Left ventricle myocardium superior (tissue), 1 donor: ENCODE results near the gene RSF1. TPM values are rescaled to one million over a fixed set of nuclear protein-coding genes. Genes with fewer than 3 reads are reported as not detected.
A peak's percentile ranks its signal among the peaks of the same experiment; 100 is the strongest.

Experiments
- ATAC-seq: fragments of 200-7000 bp; cut with Tn5 transposase; one replicate; pipeline ENCODE4 v1.9.1; 2020; ENCODE audit warnings: mild to moderate bottlenecking, moderate library complexity
- DNase-seq: peaks from one replicate; pipeline ENCODE4 v3.0.0-alpha.2; 2020
- intact Hi-C: fragments of 100-400 bp; cut with micrococcal nuclease; formaldehyde crosslinking; loops from one replicate; pipeline ENCODE4 v1.11.0; 2022
- total RNA-seq: library from RNA; stranded (reverse); fragmentation: NEBNext Ultra II Directional; extraction: Animal tissue kit (Norgen Biotek cat#: 25700); gene quantifications from one replicate; pipeline ENCODE4 v1.2.1, GENCODE V29; 2021
- donor health status: DM: no; HTN: yes; CAD: no; lungs with severe emphysema.

RSF1 gene
- total RNA-seq, 1 donor from 2014 or later, result 42.7 TPM

GRCh38 chr11:77814848-77815247 is 5.7 kb downstream of the RSF1 start:
- intact Hi-C loops, result no loop called here
- ATAC-seq (no peak), DNase-seq (no peak)

- DNase-seq, result no peak
- ATAC-seq, result no peak
- intact Hi-C loops, result no loop called here
Measured at GRCh38 chr11:77813256-77813655, 7.3 kb downstream of the RSF1 start.

- DNase-seq (no peak), ATAC-seq (no peak)
- intact Hi-C loops, result no loop called here
Measured at GRCh38 chr11:77806993-77807392, 13.5 kb downstream of the RSF1 start.

- intact Hi-C loops, result no loop called here
- DNase-seq (no peak), ATAC-seq (no peak)
Measured at GRCh38 chr11:77806415-77806814, 14.1 kb downstream of the RSF1 start.

GRCh38 chr11:77801477-77801876 is 19.0 kb downstream of the RSF1 start:
- intact Hi-C loops, result no loop called here
- no peak for DNase-seq
- ATAC-seq, result no peak

- intact Hi-C loops, result no loop called here
- DNase-seq (no peak), ATAC-seq (peak; percentile 41)
Measured at GRCh38 chr11:77800449-77800848, 20.1 kb downstream of the RSF1 start.

- intact Hi-C loops, result no loop called here
- peak; percentile 58 for ATAC-seq
Measured at GRCh38 chr11:77799338-77799737, 21.2 kb downstream of the RSF1 start.

GRCh38 chr11:77793972-77794371 is 26.6 kb downstream of the RSF1 start:
- intact Hi-C loops, result no loop called here
- DNase-seq (no peak), ATAC-seq (no peak)

More at GRCh38 chr11:77799338-77799737, 21.2 kb downstream of the RSF1 start:
- DNase-seq, result no peak

GRCh38 chr11:77791301-77791700 is 29.2 kb downstream of the RSF1 start:
- DNase-seq (no peak), ATAC-seq (no peak)
- intact Hi-C loops, result no loop called here

- DNase-seq (no peak), ATAC-seq (no peak)
- intact Hi-C loops, result no loop called here
Measured at GRCh38 chr11:77789731-77790476, 30.6 kb downstream of the RSF1 start.

- ATAC-seq, result peak; percentile 24
- DNase-seq, result no peak
- intact Hi-C loops, result no loop called here
Measured at GRCh38 chr11:77789061-77789730, 31.3 kb downstream of the RSF1 start.

- intact Hi-C loops, result no loop called here
- no peak for DNase-seq
- ATAC-seq, result no peak
Measured at GRCh38 chr11:77784572-77784971, 36.0 kb downstream of the RSF1 start.

GRCh38 chr11:77783025-77783424 is 37.5 kb downstream of the RSF1 start:
- ATAC-seq, result no peak

GRCh38 chr11:77779935-77780334 is 40.6 kb downstream of the RSF1 start:
- intact Hi-C loops, result no loop called here
- DNase-seq (no peak), ATAC-seq (no peak)

More at GRCh38 chr11:77783025-77783424, 37.5 kb downstream of the RSF1 start:
- intact Hi-C loops, result no loop called here
- no peak for DNase-seq

GRCh38 chr11:77778549-77778948 is 42.0 kb downstream of the RSF1 start:
- DNase-seq, result no peak
- intact Hi-C loops, result no loop called here
- ATAC-seq, result no peak

GRCh38 chr11:77778118-77778517 is 42.4 kb downstream of the RSF1 start:
- no peak for DNase-seq
- intact Hi-C loops, result no loop called here
- ATAC-seq, result no peak

- ATAC-seq (no peak), DNase-seq (no peak)
- intact Hi-C loops, result no loop called here
Measured at GRCh38 chr11:77776455-77776854, 44.1 kb downstream of the RSF1 start.

- ATAC-seq, result no peak
- DNase-seq, result no peak
Measured at GRCh38 chr11:77775936-77776335, 44.6 kb downstream of the RSF1 start.

GRCh38 chr11:77771135-77771534 is 49.4 kb downstream of the RSF1 start:
- ATAC-seq (no peak), DNase-seq (no peak)
- intact Hi-C loops, result no loop called here

More at GRCh38 chr11:77775936-77776335, 44.6 kb downstream of the RSF1 start:
- intact Hi-C loops, result no loop called here

GRCh38 chr11:77770629-77771028 is 49.9 kb downstream of the RSF1 start:
- ATAC-seq (no peak), DNase-seq (no peak)
- intact Hi-C loops, result no loop called here

GRCh38 chr11:77762426-77762825 is 58.1 kb downstream of the RSF1 start:
- ATAC-seq, result no peak
- intact Hi-C loops, result no loop called here
- no peak for DNase-seq
